GM13976 (cell line): ENCODE data around the gene GRWD1.
"Not testable (repeated sequence)": the region's sequence is repeated elsewhere in the genome, so short reads cannot be mapped to it uniquely, and the experiment has no call there.

Source experiments
- DNase-seq: peaks from one replicate; pipeline ENCODE4 v3.0.0; 2012; ENCODE audit warnings: low spot score
- in situ Hi-C: fragments of 300-500 bp; cut with MboI; formaldehyde crosslinking; loops from one replicate; pipeline ENCODE4 v1.12.0; 2022; ENCODE audit warnings: low sequenced_read_pairs, mixed read lengths, inconsistent platforms; ENCODE audit not compliant: unreplicated experiment
- TF ChIP-seq, protein P1 (sequence below): IDR thresholded peaks from 2 replicates; pipeline ENCODE4 v1.5.1; 2012; ENCODE audit warnings: borderline replicate concordance, mild to moderate bottlenecking; ENCODE audit not compliant: insufficient read depth; ENCODE audit errors: extremely low read depth, missing control alignments, control extremely low read depth

Gene GRWD1

DNA sequence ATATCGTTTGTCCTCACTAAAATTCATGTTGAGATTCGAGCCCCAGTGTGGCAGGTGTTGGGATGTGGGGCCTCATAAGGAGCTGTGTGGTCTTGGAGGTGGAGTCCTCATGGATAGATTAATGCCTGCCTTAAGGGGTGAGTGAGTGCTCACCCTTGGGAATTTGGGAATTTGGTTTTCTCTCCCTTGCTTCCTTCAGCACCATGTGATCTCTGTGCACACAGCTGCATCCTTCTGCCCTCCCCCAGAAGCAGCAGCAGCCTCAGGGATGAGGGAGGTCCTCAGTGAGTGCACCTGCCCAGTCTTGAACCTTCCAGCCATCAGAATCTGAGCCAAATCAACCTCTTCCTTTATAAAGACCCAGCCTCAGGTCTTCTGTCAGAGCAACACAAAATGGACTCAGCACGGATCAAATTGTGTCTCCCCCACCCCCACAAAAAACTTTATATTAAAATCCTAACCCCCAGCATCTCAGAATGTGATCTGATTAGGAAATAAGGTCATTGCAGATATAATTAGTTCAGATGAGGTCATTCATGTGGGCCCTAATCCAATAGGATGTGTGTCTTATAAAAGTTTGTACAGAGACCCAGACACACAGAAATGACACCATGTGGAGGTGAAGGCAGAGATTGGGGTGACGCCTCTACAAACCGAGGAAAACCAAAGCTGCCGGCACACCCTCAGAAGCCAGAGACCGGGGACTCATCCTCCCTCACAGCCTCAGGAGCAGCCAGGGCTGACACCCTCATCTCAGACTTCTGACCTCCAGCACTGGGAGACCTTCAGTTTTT is 36.3 kb downstream of the GRWD1 start:
- TF ChIP-seq, protein P1, sequence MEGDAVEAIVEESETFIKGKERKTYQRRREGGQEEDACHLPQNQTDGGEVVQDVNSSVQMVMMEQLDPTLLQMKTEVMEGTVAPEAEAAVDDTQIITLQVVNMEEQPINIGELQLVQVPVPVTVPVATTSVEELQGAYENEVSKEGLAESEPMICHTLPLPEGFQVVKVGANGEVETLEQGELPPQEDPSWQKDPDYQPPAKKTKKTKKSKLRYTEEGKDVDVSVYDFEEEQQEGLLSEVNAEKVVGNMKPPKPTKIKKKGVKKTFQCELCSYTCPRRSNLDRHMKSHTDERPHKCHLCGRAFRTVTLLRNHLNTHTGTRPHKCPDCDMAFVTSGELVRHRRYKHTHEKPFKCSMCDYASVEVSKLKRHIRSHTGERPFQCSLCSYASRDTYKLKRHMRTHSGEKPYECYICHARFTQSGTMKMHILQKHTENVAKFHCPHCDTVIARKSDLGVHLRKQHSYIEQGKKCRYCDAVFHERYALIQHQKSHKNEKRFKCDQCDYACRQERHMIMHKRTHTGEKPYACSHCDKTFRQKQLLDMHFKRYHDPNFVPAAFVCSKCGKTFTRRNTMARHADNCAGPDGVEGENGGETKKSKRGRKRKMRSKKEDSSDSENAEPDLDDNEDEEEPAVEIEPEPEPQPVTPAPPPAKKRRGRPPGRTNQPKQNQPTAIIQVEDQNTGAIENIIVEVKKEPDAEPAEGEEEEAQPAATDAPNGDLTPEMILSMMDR, result no peak
- in situ Hi-C loops, result no loop called here
- no peak for DNase-seq

DNA sequence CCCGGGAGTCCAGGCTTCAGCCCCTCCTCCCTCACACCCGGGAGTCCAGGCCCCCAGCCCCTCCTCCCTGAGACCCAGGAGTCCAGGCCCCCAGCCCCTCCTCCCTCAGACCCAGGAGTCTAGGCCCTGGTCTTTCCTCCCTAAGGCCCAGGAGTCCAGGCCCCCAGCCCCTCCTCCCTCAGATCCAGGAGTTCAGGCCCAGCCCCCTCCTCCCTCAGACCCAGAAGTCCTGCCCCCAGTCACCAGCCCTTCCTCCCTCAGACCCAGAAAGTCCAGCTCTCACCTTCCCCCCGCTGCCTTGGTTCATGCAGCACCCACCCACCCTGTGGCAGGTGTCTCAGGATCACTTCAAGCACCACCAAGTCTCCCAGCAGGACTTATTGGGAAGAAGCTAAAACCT is 37.5 kb downstream of the GRWD1 start:
- TF ChIP-seq, protein P1, result no peak
- in situ Hi-C loops, result no loop called here
- no peak for DNase-seq

DNA sequence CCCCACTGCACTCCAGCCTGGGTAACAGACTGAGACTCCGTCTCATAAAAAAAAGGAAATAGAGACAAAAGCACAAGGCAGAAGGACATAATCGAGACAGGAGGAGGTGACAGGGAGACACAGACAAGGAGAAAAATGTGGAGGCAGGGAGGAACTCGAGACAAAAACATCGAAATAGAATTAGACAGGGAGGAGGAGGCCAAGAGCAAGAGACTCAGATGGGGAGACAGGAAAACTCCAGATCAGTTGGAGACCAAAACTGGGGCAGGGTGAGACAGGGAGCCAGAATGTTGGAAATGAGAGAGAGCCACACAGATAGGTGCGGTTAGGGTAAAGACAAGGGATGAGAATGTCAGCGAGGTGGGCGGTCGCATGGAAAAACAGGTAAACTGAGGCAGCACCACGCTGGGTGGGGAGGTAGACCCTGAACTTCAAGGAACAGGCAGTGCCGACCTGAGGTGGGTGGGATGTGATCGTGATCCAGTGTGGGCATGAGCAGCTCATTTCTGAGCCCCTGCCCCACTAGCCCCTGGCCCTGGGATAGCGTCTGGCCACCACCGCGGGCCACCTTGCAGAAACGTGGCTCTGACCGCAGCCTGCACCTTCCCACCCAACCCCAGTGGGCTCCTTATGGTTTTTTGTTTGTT is 38.6 kb downstream of the GRWD1 start:
- in situ Hi-C loops, result no loop called here
- DNase-seq, result no peak
- TF ChIP-seq, protein P1, result no peak

DNA sequence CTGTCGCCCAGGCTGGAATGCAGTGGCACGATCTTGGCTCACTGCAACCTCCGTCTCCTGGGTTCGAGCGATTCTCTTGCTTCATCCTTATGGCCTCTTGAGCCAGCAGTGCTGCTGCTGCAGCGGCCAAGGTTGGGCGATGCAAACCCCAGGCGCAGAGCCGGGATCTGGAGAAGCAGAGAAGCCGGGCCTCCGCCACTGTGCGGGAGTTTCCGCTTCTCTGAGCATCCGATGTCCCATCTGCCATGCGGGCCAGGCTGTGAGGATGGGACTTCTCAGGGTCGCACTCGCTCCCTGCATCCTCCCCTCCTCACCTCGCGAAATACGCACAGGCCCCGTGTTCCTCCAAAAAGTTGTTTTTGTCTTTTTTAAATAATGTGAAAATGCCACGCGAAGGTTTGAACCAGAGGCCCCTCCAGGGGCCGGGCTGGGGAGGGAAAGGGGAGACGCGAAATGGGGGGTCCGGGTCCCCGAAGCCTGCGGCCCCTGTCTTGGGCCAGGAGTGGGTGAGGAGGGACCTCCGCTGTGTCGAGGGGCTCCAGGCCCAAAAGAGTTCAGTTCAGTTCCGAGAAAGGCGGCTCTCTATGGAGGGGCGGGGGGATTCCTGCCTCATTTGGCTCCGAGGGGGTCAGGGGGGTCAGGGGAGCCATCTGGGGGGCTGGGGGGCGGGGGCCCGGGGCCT is 39.3 kb downstream of the GRWD1 start:
- TF ChIP-seq, protein P1, result no peak
- in situ Hi-C loops, result no loop called here
- DNase-seq, result no peak

DNA sequence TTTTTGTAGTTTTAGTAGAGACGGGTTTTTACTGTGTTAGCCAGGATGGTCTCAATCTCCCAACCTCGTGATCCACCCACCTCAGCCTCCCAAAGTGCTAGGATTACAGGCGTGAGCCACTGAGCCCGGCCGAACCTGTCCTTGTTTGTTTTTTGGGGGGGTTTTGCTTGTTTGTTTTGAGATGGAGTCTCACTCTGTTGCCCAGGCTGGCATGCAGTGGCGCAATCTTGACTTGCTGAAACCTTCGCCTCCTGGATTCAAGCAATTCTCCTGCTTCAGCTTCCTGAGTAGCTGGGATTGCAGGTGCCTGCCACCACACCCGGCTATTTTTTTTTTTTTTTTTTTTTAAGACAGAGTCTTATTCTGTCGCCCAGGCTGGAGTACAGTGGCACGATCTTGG is 40.9 kb downstream of the GRWD1 start:
- in situ Hi-C loops, DNase-seq: not testable (repeated sequence)

DNA sequence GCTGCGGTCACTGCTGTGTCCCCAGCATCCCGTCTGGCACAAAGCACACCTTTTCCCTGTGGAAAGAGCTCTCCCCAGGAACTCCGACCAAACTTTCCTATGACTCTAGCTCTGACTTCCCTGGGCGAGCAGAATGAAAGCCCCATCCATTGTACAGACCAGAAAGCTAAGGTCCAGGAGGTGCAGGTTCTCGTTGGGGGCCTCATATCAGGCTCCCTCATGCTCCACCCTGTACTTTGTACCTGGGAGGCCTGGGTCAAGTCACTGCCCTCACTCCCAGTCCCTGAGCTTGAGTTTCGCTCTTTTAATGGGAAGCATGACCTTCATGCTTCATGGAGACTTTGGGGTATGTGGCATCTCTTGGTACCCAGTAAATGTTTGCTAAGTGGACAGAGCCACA is 41.8 kb downstream of the GRWD1 start:
- DNase-seq, result no peak
- in situ Hi-C loops, result no loop called here
- TF ChIP-seq, protein P1, result no peak

DNA sequence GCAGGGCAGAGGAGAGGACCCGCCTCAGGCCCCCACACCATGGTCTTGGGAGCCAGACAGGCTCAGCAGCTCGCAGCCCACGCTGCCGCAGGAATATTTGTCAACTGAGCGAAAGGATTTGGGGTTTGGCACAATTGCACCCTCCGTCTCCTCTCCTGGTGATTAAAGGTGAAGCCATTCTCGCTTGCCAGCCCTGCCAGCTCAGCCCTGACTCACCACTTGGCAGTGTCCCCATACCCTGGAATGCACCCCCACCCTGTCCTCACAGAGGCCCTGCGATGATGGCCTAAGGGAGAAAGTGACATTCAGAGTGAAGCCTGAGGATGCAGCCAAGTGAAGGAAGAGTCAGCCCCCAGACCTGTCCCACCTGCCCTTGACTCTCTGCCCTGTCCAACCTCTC is 42.2 kb downstream of the GRWD1 start:
- in situ Hi-C loops, result no loop called here
- no peak for DNase-seq
- TF ChIP-seq, protein P1, result no peak

GRCh38 chr19:48488478-48488877 is 42.7 kb downstream of the GRWD1 start:
- DNase-seq, in situ Hi-C loops: not testable (repeated sequence)
